Gastroesophageal sphincter (tissue), 2 donors: ENCODE results near the gene GRIP1.

Source experiments
- EP300 ChIP-seq: sonication (generic); formaldehyde crosslinking; IDR thresholded peaks from one replicate; pipeline ENCODE4 v1.6.1; 2017; ENCODE audit warnings: antibody characterized with exemption, mild to moderate bottlenecking
- POLR2A ChIP-seq, 2 donors: fragments of 450-650 bp; IDR thresholded peaks; one replicate each; pipeline ENCODE4 v1.6.1; 2017; ENCODE audit warnings: antibody characterized with exemption in 2 of 2, mild to moderate bottlenecking in 2 of 2, moderate library complexity in 1 of 2

DNA sequence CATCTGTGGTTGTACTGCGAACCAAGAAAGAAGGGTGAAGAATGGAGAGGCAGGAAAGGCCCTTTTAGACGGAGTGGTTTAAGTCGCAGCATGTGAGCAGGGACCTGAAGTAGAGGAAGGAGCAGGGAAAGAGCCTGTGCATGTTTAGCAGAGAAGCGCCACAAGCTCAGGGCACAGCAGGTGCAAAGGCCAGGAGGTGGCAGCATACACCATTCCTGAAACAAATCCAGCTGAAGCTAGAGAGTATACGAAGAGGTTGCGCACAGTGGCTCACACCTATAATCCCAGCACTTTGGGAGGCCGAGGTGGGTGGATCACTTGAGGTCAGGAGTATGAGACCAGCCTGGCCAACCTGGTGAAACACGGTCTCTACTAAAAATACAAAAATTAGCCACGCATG, 326.7 kb downstream of the GRIP1 start:
- TF ChIP-seq POLR2A (IDR thresholded peaks at IDR 0.05) (no peak), EP300 (no peak)
